HL-60 (cell line): ENCODE data around the gene SDHAF2.

Experiments
- GABPA ChIP-seq: IDR thresholded peaks from 2 replicates; pipeline ENCODE4 v1.6.1; 2012; ENCODE audit warnings: low read depth
- POLR2AphosphoS5 ChIP-seq: IDR thresholded peaks from 2 replicates; pipeline ENCODE4 v1.6.1; 2012; ENCODE audit warnings: low read depth
- SPI1 ChIP-seq: IDR thresholded peaks from 2 replicates; pipeline ENCODE4 v1.6.1; 2012; ENCODE audit warnings: low read depth, mild to moderate bottlenecking, borderline replicate concordance
- TF ChIP-seq, protein P1 (sequence below): IDR thresholded peaks from one replicate; pipeline ENCODE4 v1.5.1; 2011; ENCODE audit warnings: low read length, control low read depth, inconsistent platforms; ENCODE audit not compliant: insufficient read depth
- TF ChIP-seq, protein P2 (sequence below): IDR thresholded peaks from 2 replicates; pipeline ENCODE4 v1.6.1; 2012; ENCODE audit warnings: low read depth; ENCODE audit not compliant: insufficient replicate concordance

- TF ChIP-seq, protein P1, sequence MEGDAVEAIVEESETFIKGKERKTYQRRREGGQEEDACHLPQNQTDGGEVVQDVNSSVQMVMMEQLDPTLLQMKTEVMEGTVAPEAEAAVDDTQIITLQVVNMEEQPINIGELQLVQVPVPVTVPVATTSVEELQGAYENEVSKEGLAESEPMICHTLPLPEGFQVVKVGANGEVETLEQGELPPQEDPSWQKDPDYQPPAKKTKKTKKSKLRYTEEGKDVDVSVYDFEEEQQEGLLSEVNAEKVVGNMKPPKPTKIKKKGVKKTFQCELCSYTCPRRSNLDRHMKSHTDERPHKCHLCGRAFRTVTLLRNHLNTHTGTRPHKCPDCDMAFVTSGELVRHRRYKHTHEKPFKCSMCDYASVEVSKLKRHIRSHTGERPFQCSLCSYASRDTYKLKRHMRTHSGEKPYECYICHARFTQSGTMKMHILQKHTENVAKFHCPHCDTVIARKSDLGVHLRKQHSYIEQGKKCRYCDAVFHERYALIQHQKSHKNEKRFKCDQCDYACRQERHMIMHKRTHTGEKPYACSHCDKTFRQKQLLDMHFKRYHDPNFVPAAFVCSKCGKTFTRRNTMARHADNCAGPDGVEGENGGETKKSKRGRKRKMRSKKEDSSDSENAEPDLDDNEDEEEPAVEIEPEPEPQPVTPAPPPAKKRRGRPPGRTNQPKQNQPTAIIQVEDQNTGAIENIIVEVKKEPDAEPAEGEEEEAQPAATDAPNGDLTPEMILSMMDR = no peak
- TF ChIP-seq, protein P2, sequence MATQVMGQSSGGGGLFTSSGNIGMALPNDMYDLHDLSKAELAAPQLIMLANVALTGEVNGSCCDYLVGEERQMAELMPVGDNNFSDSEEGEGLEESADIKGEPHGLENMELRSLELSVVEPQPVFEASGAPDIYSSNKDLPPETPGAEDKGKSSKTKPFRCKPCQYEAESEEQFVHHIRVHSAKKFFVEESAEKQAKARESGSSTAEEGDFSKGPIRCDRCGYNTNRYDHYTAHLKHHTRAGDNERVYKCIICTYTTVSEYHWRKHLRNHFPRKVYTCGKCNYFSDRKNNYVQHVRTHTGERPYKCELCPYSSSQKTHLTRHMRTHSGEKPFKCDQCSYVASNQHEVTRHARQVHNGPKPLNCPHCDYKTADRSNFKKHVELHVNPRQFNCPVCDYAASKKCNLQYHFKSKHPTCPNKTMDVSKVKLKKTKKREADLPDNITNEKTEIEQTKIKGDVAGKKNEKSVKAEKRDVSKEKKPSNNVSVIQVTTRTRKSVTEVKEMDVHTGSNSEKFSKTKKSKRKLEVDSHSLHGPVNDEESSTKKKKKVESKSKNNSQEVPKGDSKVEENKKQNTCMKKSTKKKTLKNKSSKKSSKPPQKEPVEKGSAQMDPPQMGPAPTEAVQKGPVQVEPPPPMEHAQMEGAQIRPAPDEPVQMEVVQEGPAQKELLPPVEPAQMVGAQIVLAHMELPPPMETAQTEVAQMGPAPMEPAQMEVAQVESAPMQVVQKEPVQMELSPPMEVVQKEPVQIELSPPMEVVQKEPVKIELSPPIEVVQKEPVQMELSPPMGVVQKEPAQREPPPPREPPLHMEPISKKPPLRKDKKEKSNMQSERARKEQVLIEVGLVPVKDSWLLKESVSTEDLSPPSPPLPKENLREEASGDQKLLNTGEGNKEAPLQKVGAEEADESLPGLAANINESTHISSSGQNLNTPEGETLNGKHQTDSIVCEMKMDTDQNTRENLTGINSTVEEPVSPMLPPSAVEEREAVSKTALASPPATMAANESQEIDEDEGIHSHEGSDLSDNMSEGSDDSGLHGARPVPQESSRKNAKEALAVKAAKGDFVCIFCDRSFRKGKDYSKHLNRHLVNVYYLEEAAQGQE = no peak
- TF ChIP-seq SPI1 (no peak), GABPA (no peak), POLR2AphosphoS5 (no peak)
Observed at GRCh38 chr11:61380884-61381283, 49.0 kb upstream of the SDHAF2 start.
